Sciatic nerve (tissue), 2 donors: ENCODE data around the gene SMIM44. TPM values are rescaled to one million over a fixed set of nuclear protein-coding genes. Genes with fewer than 3 reads are reported as not detected.

ENCODE experiments used
- ATAC-seq: fragments of 200-7000 bp; cut with Tn5 transposase; one replicate; pipeline ENCODE4 v1.9.1; 2020; ENCODE audit warnings: mild to moderate bottlenecking, moderate library complexity
- DNase-seq: peaks from one replicate; pipeline ENCODE4 v3.0.0-alpha.2; 2020; ENCODE audit warnings: low spot score
- intact Hi-C: fragments of 100-400 bp; cut with DNase I; formaldehyde crosslinking; loops from one replicate; pipeline ENCODE4 v1.14.2; 2022
- total RNA-seq: library from RNA; stranded (reverse); fragmentation: NEBNext Ultra II Directional; extraction: Animal tissue kit (Norgen Biotek cat#: 25700); gene quantifications from one replicate; pipeline ENCODE4 v1.2.1, GENCODE V29; 2021
- donor health status: DM: no; HTN: no; CAD: no.
- donor health status: DM: no; HTN: no; CAD: no.

SMIM44 gene
- total RNA-seq, 1 donor from 2014 or later: not detected

- ATAC-seq: no peak
- DNase-seq: no peak
- intact Hi-C loops: no loop called here
Observed at GRCh38 chr19:3481241-3482090, 1.8 kb downstream of the SMIM44 start.

DNA sequence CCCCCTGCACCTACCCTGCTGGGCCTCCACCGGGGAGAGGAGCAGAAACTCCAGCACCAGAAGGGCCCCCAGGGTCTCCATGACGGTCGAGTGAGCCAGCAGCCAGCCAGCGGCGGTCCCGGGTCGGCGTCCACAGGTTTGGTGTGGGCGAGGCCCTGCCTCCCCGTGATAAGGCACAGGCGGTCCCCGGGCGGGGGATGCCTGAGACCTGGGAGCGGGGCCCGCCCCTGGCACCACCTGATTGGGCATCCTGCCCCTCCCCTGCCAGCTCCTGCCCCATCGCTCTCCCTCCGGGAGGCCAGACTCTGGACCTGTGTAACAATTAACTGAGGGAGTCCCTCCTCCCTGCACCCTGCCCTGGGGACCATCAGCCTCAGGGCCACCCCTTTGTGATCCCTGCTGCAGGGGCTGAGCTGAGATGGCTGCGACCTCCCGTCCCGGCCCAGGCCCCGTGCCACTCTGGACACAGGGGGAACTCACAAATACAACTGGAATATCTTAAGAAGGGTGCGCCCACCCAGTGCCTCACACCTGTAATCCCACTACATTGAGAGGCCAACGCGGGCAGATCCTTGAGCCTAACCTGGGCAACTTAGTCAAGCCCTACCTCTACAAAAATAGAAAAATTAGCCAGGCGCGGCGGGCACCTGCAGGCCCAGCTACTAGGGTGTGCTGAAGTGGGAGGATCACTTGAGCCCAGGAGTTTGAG, 2.7 kb downstream of the SMIM44 start, which contains the start of gene SMIM24:
Gene SMIM24, minus strand, starts transcription at position 143 of the 709 bp plus-strand sequence. Its CDS starts 62 bp downstream, at position 81.
- ATAC-seq (no peak), DNase-seq (no peak)
- intact Hi-C loops: no loop called here

- no peak for DNase-seq
- intact Hi-C loops: no loop called here
Observed at GRCh38 chr19:3479834-3480215, 3.4 kb downstream of the SMIM44 start.

GRCh38 chr19:3479177-3479833, 3.9 kb downstream of the SMIM44 start:
- DNase-seq: no peak
- intact Hi-C loops: no loop called here
- ATAC-seq: no peak

More at GRCh38 chr19:3479834-3480215, 3.4 kb downstream of the SMIM44 start:
- ATAC-seq: peak; percentile 18

- intact Hi-C loops: no loop called here
- ATAC-seq: no peak
- no peak for DNase-seq
Observed at GRCh38 chr19:3478409-3479176, 4.6 kb downstream of the SMIM44 start.

- intact Hi-C loops: no loop called here
- DNase-seq (no peak), ATAC-seq (no peak)
Observed at GRCh38 chr19:3477951-3478350, 5.3 kb downstream of the SMIM44 start.

- intact Hi-C loops: no loop called here
Observed at GRCh38 chr19:3477506-3477905, 5.7 kb downstream of the SMIM44 start.

DNA sequence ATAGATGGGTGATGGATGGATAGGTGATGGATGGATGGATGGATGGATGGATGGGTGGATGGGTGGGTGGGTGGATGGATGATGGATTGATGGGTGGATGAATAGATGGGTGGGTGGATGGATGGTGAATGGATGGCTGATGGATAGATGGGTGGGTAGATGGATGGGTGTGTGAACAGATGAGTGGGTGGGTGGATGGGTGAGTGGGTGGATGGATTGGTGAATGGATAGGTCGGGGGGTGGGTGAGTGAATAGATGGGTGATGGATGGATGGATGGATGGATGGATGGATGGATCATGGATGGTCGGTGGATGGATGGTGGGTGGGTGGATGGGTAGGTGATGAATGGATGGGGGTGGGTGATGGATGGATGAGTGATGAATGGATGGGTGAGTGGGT, 6.4 kb downstream of the SMIM44 start:
- ATAC-seq (no peak), DNase-seq (no peak)
- intact Hi-C loops: no loop called here

More at GRCh38 chr19:3477506-3477905, 5.7 kb downstream of the SMIM44 start:
- ATAC-seq (no peak), DNase-seq (no peak)

DNA sequence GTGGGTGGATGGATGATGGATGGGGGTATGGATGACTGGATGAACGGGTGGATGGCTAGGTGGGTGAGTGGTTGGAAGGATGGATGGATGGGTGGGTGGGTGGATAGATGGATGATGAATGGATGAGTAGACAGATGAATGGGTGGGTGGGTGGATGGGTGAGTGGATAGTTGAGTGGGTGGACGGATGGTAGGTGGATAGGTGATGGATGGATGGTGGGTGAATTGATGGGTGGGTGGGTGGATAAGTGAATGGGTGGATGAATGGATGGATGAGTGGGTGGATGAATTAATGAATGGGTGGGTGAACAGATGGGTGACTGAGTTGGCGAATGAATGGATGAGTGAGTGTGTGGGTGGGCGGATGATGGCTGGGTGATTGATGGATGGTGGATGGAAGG, 7.8 kb downstream of the SMIM44 start:
- ATAC-seq: no peak
- no peak for DNase-seq
- intact Hi-C loops: no loop called here

DNA sequence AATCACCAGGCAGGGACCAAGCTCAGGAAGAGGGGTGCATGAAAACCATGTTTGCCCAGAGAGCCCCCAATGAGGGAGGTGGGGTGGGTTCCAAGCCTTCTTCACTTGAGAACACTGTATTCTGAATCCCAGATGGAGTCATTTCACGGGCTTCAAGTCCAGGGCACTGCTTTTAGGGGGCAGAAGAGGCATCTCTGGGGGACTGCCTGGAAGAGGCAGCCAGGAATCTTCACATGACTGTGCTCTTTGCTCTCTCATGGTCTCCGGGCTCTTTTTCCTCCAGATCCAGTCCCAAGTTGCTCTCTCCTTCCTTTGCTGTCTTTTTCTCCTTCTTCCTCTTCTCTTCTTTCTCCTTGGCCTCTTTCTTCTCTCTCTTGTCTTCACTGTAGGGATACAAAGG, 8.6 kb downstream of the SMIM44 start:
- ATAC-seq: no peak
- no peak for DNase-seq
- intact Hi-C loops: loop anchor here (5.0 kb wide), 1 partner anchor 152 kb away; no protein-coding TSS in a partner anchor

DNA sequence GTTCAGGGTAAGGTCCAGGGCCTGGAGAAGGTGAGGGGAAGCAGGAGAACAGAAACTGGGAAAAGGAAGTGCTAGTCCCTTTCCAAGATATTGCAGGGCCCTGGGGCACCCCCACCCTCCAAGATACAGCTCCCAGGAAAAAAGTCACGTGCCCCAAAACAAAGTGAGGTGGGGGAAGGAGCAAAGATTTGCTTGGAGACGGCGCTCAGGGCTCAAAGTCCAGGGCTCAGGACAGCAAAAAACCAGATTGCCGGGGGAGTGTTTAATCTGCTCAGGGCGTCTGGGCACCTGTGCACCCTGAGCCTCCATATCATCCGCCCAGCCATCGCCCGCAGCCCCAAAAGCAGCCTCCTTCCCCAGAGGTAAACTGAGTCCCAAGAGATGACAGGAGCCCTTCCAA, 9.2 kb downstream of the SMIM44 start:
- ATAC-seq (no peak), DNase-seq (no peak)
- intact Hi-C loops: loop anchor here (5.0 kb wide), 1 partner anchor 152 kb away; no protein-coding TSS in a partner anchor

- intact Hi-C loops: loop anchor here (5.0 kb wide), 1 partner anchor 150 kb away; no protein-coding TSS in a partner anchor
- DNase-seq (no peak), ATAC-seq (peak; percentile 71)
Observed at GRCh38 chr19:3471954-3472655, 11.1 kb downstream of the SMIM44 start.

GRCh38 chr19:3470500-3471128, 12.6 kb downstream of the SMIM44 start:
- ATAC-seq (no peak), DNase-seq (no peak)
- intact Hi-C loops: loop anchor here (5.0 kb wide), 1 partner anchor 148 kb away; no protein-coding TSS in a partner anchor

DNA sequence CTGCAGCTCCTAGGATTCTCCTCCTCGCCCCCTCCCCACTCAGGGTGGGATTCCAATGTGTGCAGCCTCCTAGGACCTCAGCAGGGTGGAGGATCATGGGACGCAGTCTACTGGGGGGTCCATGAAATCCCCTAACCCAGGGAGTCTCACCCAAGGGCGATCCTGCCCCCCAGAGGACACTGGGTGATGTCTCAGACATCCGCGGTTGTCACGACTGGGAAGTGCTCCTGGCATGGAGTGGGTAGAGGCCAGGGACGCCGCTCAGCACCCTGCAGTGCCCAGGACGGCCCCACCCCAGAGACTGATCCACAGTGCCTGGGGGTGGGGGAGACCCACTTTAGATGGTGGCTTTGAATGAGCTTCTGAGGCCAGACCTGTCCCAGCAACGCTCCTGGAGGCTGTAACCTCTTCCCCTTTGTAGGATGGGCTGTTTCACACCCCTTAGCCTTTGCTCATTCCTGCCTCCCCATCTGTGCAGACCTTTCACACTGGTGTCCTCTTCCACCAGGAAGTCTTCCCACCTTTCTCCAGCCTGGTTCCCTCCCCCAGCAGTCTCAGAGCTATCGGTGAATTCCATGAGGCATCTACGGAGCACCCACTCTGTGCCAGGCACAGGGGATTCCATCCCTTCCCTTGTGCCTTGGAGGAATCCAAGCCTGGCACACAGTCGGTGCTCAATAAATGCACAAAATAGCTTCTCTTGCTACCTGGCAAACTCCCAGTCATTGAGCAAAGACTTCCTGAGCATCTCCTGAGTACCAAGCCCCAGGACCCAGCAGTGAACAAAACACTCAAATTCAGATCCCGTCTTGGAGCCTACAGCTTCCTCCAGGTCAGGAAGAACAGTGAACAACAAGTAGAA, 13.4 kb downstream of the SMIM44 start:
- intact Hi-C loops: loop anchor here (5.0 kb wide), 1 partner anchor 148 kb away; no protein-coding TSS in a partner anchor
- no peak for DNase-seq
- peak; percentile 2 for ATAC-seq

DNA sequence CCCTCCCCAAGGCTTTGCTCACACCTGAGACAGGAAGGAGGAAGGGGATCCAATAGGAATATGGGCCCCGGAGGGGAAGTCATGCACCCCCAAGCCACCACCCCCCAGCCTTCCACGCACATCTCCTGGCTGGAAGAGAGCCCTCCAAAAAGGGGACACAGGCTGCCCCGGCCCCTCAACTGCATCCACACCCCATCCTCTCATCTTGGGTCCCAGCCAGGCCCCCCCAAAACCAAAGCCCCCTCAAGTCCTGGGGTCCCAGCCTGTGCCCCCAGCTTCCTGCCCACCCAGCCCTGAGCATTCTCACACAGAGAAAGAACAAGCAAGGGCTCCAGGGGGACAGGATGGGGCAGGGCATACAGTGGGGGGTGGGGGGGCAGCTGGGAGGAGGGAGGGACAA, 15.0 kb downstream of the SMIM44 start:
- DNase-seq (no peak), ATAC-seq (no peak)
- intact Hi-C loops: no loop called here

DNA sequence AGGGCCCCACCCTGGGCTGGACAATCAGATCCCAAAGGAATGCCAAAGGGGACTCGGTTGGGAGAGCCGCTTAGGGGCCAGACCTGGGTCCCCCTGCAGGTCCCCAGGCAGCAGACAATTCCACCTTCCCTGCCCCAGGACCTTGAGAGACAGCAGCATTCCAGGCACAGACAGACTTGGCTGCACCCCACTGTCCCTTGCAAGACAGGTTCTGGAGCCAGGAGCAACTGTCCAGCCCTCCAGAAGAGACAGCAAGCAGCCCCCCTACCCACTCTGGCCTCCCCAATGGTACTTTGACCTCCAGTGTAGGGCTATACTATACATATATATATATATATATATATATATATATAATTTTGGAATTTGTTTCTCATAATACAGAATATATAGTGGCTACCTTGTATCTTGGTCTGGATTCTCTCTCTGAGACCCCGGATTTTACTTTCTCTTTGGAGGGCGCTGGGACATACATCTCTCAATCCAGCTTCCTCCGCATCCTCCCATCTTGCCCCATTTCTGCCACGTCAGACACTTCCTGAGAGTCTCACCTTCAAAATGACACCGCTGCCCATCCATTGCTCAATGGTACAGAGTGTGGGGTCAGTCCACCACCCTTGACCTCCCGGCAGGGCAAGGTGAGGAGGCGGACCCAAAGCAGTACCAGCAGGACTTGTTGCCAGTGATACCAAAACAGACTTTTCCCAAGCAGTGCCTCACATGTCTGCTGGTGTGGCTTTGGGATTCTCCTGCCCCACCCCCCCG, 15.6 kb downstream of the SMIM44 start:
- ATAC-seq (no peak), DNase-seq (no peak)
- intact Hi-C loops: no loop called here
